Stimulated activated CD4-positive, alpha-beta T cell treated with anti-CD3 and anti-CD28 coated beads, Interleukin-15, amount 100 ng/mL, for 24 hours (primary cell): Measurements from ENCODE around the gene OTUD3.
A peak's percentile ranks its signal among the peaks of the same experiment; 100 is the strongest.
"Not testable (repeated sequence)": the region's sequence is repeated elsewhere in the genome, so short reads cannot be mapped to it uniquely, and the experiment has no call there.

ENCODE experiments used
- DNase-seq: peaks from one replicate; pipeline ENCODE4 v3.0.0-alpha.2; 2020

The OTUD3 gene

GRCh38 chr1:19869453-19869852, 12.7 kb upstream of the OTUD3 start:
- not testable (repeated sequence) for DNase-seq

DNA sequence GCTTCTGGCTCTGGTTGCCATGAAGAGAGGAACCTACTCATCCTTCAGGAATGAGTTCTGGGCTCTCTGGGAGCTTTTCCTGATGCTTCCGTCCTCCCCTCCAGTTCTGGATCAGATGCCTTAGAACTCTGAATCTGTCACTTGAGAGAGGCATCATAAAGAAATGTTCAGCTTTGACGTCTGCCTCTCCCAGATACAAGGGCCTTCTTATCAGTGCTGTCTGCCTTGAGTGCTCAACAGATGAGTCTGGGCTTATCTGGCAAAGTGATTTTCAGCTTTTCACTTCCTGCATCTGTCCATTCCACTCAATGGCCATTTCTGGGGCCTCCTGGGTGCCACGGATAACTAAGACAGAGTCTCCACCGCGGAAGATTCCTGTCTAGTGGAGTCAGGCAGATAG, 12.3 kb upstream of the OTUD3 start:
- DNase-seq: no peak

GRCh38 chr1:19872190-19872589, 10.0 kb upstream of the OTUD3 start:
- no peak for DNase-seq

GRCh38 chr1:19877181-19877750, 4.9 kb upstream of the OTUD3 start:
- DNase-seq: no peak

GRCh38 chr1:19877821-19878636, 4.2 kb upstream of the OTUD3 start:
- DNase-seq: no peak

- DNase-seq: no peak
Measured at GRCh38 chr1:19878637-19878985, 3.6 kb upstream of the OTUD3 start.

- DNase-seq: no peak
Measured at GRCh38 chr1:19879227-19879626, 3.0 kb upstream of the OTUD3 start.

GRCh38 chr1:19879661-19880060, 2.5 kb upstream of the OTUD3 start:
- DNase-seq: no peak

DNA sequence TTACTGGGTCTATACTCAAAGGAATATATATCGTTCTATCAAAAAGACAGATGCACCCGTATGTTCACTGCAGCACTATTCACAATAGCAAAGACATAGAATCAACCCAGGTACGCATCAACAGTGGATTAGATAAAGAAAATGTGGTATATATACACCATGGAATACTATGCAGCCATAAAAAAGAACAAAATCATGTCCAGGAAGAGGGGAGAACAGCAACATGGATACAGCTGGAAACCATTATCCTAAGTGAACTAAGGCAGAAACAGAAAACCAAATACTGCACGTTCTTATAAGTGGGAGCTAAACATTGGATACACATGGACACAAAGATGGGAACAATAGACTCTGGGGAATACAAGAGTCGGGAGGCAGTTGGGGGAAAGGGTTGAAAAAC, 1.4 kb upstream of the OTUD3 start:
- DNase-seq: not testable (repeated sequence)

DNA sequence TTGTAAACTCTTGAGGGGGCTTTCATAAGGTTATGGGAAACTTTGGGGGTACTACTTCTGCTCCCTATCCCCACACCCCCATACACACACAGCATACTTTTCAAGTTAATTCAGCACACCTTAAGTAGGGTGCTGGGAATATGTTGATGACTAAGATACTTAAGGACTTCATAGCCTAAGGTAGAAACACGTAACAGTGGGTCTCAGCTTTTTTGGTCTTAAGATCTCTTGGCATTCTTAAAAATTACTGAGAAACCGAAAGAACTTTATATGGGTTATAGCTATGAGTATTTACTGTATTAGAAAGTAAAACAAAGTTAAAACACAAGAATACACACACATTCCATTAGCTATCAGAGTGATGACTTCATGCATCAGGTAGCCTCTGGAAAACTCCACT, 2.1 kb downstream of the OTUD3 start:
- no peak for DNase-seq

GRCh38 chr1:19885821-19886220, 3.6 kb downstream of the OTUD3 start:
- no peak for DNase-seq

- no peak for DNase-seq
Measured at GRCh38 chr1:19888112-19888511, 5.9 kb downstream of the OTUD3 start.

- DNase-seq: no peak
Measured at GRCh38 chr1:19889656-19890055, 7.5 kb downstream of the OTUD3 start.

DNA sequence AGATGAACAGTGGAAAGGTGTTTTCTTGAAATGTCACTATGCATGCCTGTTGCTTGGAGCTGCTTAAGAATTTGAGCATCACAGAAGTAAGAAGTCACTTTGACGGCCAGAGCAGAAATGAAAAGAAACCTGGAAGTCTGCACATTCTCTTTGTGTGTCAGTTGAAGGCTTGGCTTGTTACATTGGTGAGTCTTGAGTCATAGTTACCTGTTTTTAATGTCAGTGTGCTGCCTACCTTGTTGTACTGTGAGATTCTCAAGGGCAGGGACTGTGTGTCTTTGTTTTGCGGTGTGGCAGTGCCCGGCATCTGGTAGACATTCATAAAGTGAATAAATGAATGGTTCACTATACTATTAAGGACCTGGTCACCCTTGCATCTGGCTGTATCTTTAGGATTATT, 9.9 kb downstream of the OTUD3 start:
- DNase-seq: no peak

DNA sequence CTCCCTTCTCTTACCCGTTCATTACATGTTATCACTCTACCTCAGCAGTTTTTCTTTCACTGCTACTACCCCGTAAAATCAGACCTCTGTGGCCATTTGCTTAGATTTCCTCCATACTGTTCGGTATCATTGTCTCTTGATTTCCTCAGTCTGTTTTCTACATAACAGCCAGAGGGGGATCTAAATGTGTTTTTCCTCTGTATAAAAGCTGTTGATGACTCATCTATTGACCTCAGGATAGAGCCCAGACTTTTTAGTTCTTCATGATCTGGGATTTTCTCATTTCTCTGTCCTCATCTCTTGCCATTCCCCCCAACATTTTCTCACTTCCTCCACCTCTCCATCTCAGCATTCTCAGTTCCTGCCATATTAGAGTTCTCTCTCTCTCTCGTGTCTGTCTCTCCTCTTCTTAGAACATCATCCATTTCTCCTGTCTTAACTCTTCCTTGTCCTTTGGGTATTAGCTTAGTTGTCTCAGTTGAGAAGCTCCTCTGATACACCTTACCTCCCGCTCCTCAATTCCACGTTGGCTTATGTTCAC, 10.5 kb downstream of the OTUD3 start:
- no peak for DNase-seq

DNA sequence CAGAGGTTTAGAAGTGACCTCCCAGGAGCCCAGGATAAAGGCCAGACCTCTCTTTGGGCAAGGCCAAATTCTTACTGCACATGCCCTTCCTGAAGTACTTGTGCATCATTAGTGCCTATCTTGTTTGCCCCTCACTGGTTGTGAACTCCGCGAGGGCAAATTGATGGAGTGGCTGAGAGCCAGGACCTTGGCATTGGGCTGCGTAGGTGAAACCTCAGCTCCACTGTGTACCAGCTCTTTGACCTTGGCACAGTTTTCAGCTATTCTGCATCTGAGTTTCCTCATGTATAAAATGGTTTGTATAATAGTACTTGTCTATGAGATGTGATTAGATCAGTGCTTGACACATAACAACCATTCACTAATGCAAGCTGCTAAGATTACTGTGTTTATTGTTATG, 11.5 kb downstream of the OTUD3 start:
- DNase-seq: no peak

- DNase-seq: no peak
Measured at GRCh38 chr1:19894218-19894617, 12.0 kb downstream of the OTUD3 start.

- DNase-seq: no peak
Measured at GRCh38 chr1:19901653-19902052, 19.5 kb downstream of the OTUD3 start.

GRCh38 chr1:19903621-19904020, 21.4 kb downstream of the OTUD3 start:
- DNase-seq: no peak

GRCh38 chr1:19907456-19907855, 25.3 kb downstream of the OTUD3 start:
- DNase-seq: no peak

DNA sequence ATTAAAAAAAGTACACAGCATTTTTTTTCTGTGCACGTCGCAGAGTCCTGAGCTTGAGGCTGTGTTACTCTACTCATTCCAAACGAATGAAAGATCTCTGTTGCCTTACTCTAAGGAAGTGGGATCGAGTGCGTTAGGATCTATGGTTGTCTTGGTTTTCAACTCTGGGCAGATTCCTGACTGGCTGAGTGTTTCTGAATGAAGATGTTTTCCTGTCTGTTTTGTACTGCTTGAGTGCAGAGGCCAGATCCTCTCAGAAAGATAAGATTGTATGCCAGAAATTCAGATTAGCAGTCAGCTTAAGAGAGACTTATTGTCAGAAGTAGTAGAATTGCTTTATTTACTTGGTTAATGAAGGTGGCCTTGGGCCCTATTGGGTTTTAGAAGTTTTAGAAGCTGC, 27.2 kb downstream of the OTUD3 start:
- no peak for DNase-seq

DNA sequence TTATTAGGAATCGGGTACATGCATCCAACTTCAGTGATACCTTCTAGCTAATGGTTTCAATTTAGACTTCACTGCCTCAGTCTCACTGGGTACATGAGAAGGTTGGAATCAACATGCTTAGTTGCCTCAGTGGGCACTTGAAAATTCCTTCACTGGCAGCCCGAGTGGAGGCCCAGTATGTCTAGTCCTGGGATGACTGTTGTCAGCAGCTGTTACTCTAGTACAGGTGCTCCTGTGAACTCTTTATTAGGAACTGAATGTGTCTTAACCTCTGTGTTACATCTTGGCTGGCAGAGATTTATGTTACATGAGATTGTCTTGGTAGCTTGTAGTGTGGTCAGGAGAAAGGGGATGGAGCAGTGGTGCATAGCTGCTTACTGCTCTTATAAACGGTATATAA, 27.8 kb downstream of the OTUD3 start:
- no peak for DNase-seq

DNA sequence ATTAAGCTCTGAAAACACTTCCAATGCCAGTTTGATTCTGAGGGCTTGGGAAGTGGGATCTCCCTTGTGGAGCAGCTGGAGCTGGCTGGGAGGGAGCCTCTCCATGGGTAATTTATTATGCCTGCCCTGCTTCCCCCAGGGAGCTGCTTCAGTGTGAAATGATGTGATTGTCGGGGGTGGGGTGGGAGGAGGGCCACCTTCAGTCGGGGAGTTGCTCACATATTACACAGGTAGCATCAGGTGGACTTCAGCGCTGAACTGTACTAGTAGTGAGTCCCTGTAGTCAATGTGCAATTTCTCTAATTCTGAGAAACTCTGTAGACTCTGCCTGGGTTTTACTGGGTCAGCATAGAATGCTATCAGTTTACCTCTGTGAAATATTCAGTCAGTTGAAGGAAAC, 28.5 kb downstream of the OTUD3 start:
- DNase-seq: no peak

- DNase-seq: peak; percentile 87
Measured at GRCh38 chr1:19918057-19918456, 35.9 kb downstream of the OTUD3 start.
